GM23338 (cell line): ENCODE data around the gene CYB5B. TPM values are rescaled to one million over a fixed set of nuclear protein-coding genes. Genes with fewer than 3 reads are reported as not detected.

Source experiments
- ATAC-seq: fragments of 200-7000 bp; cut with Tn5 transposase; 3 replicates; pipeline ENCODE4 v1.9.1; 2020
- DNase-seq: peaks from one replicate; pipeline ENCODE4 v3.0.0-alpha.2; 2015; ENCODE audit warnings: low spot score
- H2AFZ ChIP-seq: fragments of 200-600 bp; sonication (generic); 2 replicates; pipeline ENCODE4 v1.8.0; 2016; ENCODE audit warnings: antibody characterized with exemption, mild to moderate bottlenecking, moderate library complexity
- H3F3A ChIP-seq: fragments of 200-600 bp; sonication (generic); replicated peaks from 2 replicates; pipeline ENCODE4 v1.8.0; 2017; ENCODE audit warnings: antibody characterized with exemption, mixed run types, low read depth
- H3K27ac ChIP-seq: fragments of 200-600 bp; sonication (generic); 2 replicates; pipeline ENCODE4 v1.6.1; 2016; ENCODE audit warnings: low read depth
- H3K27me3 ChIP-seq: fragments of 200-600 bp; sonication (generic); 2 replicates; pipeline ENCODE4 v1.8.0; 2016; ENCODE audit warnings: mild to moderate bottlenecking, mixed run types, moderate library complexity; ENCODE audit not compliant: insufficient read depth
- H3K36me3 ChIP-seq: fragments of 200-600 bp; sonication (generic); 2 replicates; pipeline ENCODE4 v1.8.0; 2016; ENCODE audit warnings: mild to moderate bottlenecking; ENCODE audit not compliant: insufficient read depth
- H3K4me1 ChIP-seq: fragments of 200-600 bp; sonication (generic); 2 replicates; pipeline ENCODE4 v1.8.0; 2016; ENCODE audit warnings: mild to moderate bottlenecking, moderate library complexity; ENCODE audit not compliant: insufficient read depth
- H3K4me2 ChIP-seq: fragments of 200-600 bp; sonication (generic); 2 replicates; pipeline ENCODE4 v1.7.1; 2017; ENCODE audit warnings: mixed run types
- H3K4me3 ChIP-seq: fragments of 200-600 bp; sonication (generic); 2 replicates; pipeline ENCODE4 v1.6.1; 2016; ENCODE audit warnings: mixed run types
- H3K79me2 ChIP-seq: fragments of 200-600 bp; sonication (generic); replicated peaks from 2 replicates; pipeline ENCODE4 v1.8.0; 2017; ENCODE audit warnings: mild to moderate bottlenecking; ENCODE audit not compliant: insufficient read depth
- H3K9me2 ChIP-seq: fragments of 200-600 bp; sonication (generic); 2 replicates; pipeline ENCODE4 v1.8.0; 2017; ENCODE audit not compliant: insufficient read depth
- H4K20me1 ChIP-seq: fragments of 200-600 bp; sonication (generic); replicated peaks from 2 replicates; pipeline ENCODE4 v1.8.0; 2017; ENCODE audit warnings: mild to moderate bottlenecking; ENCODE audit not compliant: insufficient read depth
- H3K27ac Mint-ChIP-seq: 2 replicates; pipeline ENCODE4 v1.8.0; 2020; ENCODE audit warnings: inconsistent platforms, mild to moderate bottlenecking, moderate library complexity, mixed read lengths
- H3K27me3 Mint-ChIP-seq: 3 replicates; pipeline ENCODE4 v1.8.0; 2022; ENCODE audit warnings: low read depth, mild to moderate bottlenecking, moderate library complexity, mixed read lengths, inconsistent platforms; ENCODE audit not compliant: insufficient read depth, poor library complexity
- H3K36me3 Mint-ChIP-seq: 3 replicates; pipeline ENCODE4 v1.8.0; 2021; ENCODE audit warnings: low read depth, mild to moderate bottlenecking, inconsistent platforms, moderate library complexity, mixed read lengths
- H3K4me1 Mint-ChIP-seq: 3 replicates; pipeline ENCODE4 v1.8.0; 2020; ENCODE audit warnings: mild to moderate bottlenecking, inconsistent platforms, mixed read lengths
- H3K4me3 Mint-ChIP-seq: 3 replicates; pipeline ENCODE4 v1.8.0; 2021; ENCODE audit warnings: moderate library complexity, mild to moderate bottlenecking, inconsistent platforms, mixed read lengths
- H3K9me3 Mint-ChIP-seq: 3 replicates; pipeline ENCODE4 v1.8.0; 2020; ENCODE audit warnings: moderate library complexity, mild to moderate bottlenecking, inconsistent platforms, mixed read lengths
- CREB1 ChIP-seq: fragments of 250-450 bp; sonication (Bioruptor Pico); IDR thresholded peaks from 2 replicates; pipeline ENCODE4 v1.5.0; 2020; ENCODE audit warnings: low read depth, mild to moderate bottlenecking, moderate library complexity
- ETS1 ChIP-seq: IDR thresholded peaks from 2 replicates; pipeline ENCODE4 v1.6.1; 2016; ENCODE audit warnings: antibody characterized with exemption
- EZH2 ChIP-seq: fragments of 200-600 bp; sonication (generic); IDR thresholded peaks from one replicate; pipeline ENCODE4 v1.8.0; 2017; ENCODE audit warnings: antibody characterized with exemption, mild to moderate bottlenecking, low read depth; ENCODE audit not compliant: unreplicated experiment
- EZH2phosphoT487 ChIP-seq: fragments of 200-600 bp; sonication (generic); IDR thresholded peaks from one replicate; pipeline ENCODE4 v1.8.1; 2018; ENCODE audit warnings: antibody characterized with exemption; ENCODE audit not compliant: unreplicated experiment
- JUNB ChIP-seq: IDR thresholded peaks from one replicate; pipeline ENCODE4 v1.6.1; 2016; ENCODE audit warnings: antibody characterized with exemption; ENCODE audit not compliant: unreplicated experiment
- NANOG ChIP-seq: IDR thresholded peaks from 2 replicates; pipeline ENCODE4 v1.6.1; 2016; ENCODE audit warnings: antibody characterized with exemption, borderline replicate concordance
- REST ChIP-seq: IDR thresholded peaks from one replicate; pipeline ENCODE4 v1.6.1; 2018; ENCODE audit warnings: antibody characterized with exemption; ENCODE audit not compliant: unreplicated experiment
- STAT1 ChIP-seq: IDR thresholded peaks from one replicate; pipeline ENCODE4 v1.6.1; 2016; ENCODE audit warnings: antibody characterized with exemption; ENCODE audit not compliant: unreplicated experiment
- ZNF114 ChIP-seq: fragments of 250-450 bp; sonication (Bioruptor Pico); IDR thresholded peaks from 2 replicates; pipeline ENCODE4 v1.5.0; 2020; ENCODE audit warnings: mild to moderate bottlenecking, moderate library complexity
- ZNF331 ChIP-seq: fragments of 250-450 bp; sonication (Bioruptor Pico); IDR thresholded peaks from 2 replicates; pipeline ENCODE4 v1.5.0; 2020; ENCODE audit warnings: low read depth, mild to moderate bottlenecking, moderate library complexity
- polyA plus RNA-seq: library from polyadenylated mRNA; unstranded; fragments of >200 nt; fragmentation: Nextera tagmentation; extraction: Ambion mirVana; gene quantifications from 2 replicates; pipeline ENCODE4 v1.2.1, GENCODE V29; 2016
- total RNA-seq: library from RNA; depleted of rRNA; stranded (reverse); fragments of >200 nt; shearing (Covaris generic); gene quantifications from 2 replicates; pipeline ENCODE4 v1.2.3, GENCODE V29; 2014
- TF ChIP-seq, protein P1 (sequence below), 2 experiments: fragments of 200-600 bp in 1 of 2; sonication (generic) in 1 of 2; conservative IDR thresholded peaks; 2 replicates each; pipeline versions ENCODE4 v1.5.1 to v1.6.1; 2016 to 2017; ENCODE audit warnings: antibody characterized with exemption in 2 of 2, low read depth in 2 of 2, mild to moderate bottlenecking in 2 of 2, moderate library complexity in 1 of 2

The CYB5B gene
- total and polyA plus RNA-seq, 2 experiments from 2014 or later = 72.0 to 110 TPM

DNA sequence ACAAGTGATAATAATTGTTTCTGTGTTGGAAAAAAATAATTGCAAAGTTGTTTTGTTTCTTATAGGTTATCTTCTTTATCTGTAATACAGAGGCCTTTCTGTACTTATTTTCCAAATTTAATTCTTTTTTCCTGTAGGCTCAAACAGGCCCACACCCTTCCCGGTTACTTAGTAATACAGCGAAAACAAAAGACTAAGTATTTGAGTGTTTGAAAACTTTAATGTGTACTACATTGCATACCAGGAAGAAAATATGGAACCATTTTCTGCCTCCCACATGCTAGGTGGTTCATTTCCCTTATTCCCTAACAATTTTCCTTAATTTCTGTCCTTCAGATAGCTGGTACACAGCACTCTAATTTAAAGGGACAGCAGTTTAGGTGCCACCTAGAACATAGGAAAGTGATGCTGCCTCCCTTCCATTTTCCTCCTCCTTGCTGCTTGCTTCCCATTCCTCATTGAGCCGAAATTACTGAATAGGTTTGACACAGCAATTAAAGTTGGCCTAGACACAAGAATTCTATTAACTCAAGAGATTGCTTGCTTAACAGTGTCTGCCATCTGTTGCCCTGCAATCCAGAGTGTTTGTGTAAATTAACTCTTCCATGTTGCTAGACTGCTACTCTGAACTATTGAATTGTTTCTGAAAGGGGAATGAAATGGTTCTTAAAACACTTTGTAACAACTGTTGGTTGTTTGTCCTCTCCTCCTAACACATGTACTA, 24.2 kb downstream of the CYB5B start:
- H2AFZ ChIP-seq = no peak overlapping the region
- H3K4me3 ChIP-seq = no peak overlapping the region
- H3K79me2 ChIP-seq = peaks cover 32% of the 10 kb centered on the region
- peaks cover 10% of the 10 kb centered on the region; the same call in 1 of the 2 replicates for H3K36me3 ChIP-seq
- H4K20me1 ChIP-seq = peaks cover 3% of the 10 kb centered on the region; the same call in 1 of the 2 replicates
- H3K27ac ChIP-seq = no peak overlapping the region
- H3K27ac Mint-ChIP-seq = no peak overlapping the region
- no peaks in the 10 kb centered on the region for H3K9me3 Mint-ChIP-seq
- peaks cover 23% of the 10 kb centered on the region; the same call in 2 of the 3 replicates for H3K36me3 Mint-ChIP-seq
- H3K4me3 Mint-ChIP-seq = no peak overlapping the region
- no peak for TF ChIP-seq ZNF114 (CRISPR knock-in tag)
- no peak for TF ChIP-seq STAT1
- TF ChIP-seq REST = no peak
- no peak for TF ChIP-seq EZH2
- TF ChIP-seq, protein P1, sequence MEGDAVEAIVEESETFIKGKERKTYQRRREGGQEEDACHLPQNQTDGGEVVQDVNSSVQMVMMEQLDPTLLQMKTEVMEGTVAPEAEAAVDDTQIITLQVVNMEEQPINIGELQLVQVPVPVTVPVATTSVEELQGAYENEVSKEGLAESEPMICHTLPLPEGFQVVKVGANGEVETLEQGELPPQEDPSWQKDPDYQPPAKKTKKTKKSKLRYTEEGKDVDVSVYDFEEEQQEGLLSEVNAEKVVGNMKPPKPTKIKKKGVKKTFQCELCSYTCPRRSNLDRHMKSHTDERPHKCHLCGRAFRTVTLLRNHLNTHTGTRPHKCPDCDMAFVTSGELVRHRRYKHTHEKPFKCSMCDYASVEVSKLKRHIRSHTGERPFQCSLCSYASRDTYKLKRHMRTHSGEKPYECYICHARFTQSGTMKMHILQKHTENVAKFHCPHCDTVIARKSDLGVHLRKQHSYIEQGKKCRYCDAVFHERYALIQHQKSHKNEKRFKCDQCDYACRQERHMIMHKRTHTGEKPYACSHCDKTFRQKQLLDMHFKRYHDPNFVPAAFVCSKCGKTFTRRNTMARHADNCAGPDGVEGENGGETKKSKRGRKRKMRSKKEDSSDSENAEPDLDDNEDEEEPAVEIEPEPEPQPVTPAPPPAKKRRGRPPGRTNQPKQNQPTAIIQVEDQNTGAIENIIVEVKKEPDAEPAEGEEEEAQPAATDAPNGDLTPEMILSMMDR (conservative IDR thresholded peaks at IDR 0.05; ENCODE audit: low read depth in 2 of 2) = no peak
- TF ChIP-seq NANOG = no peak
- no peak for TF ChIP-seq ZNF331 (CRISPR knock-in tag)
- H3K4me1 Mint-ChIP-seq = no peaks in the 10 kb centered on the region
- no peaks in the 10 kb centered on the region for H3K27me3 Mint-ChIP-seq
- H3K4me2 ChIP-seq = no peak overlapping the region
- no peaks in the 10 kb centered on the region for H3K9me2 ChIP-seq
- ATAC-seq = no peak
- no peaks in the 10 kb centered on the region for H3K27me3 ChIP-seq
- no peaks in the 10 kb centered on the region for H3F3A ChIP-seq
- H3K4me1 ChIP-seq = no peaks in the 10 kb centered on the region
- no peak for DNase-seq

GRCh38 chr16:69451166-69451565, 26.7 kb downstream of the CYB5B start:
- no peak overlapping the region for H3K27ac Mint-ChIP-seq
- Histone ChIP-seq H3K27me3 (no peaks in the 10 kb centered on the region), H3K27ac (no peak overlapping the region), H3K36me3 (peaks cover 10% of the 10 kb centered on the region; the same call in 1 of the 2 replicates), H3K4me3 (no peak overlapping the region), H3K4me1 (no peaks in the 10 kb centered on the region), H3K79me2 (peaks cover 9% of the 10 kb centered on the region; the same call in 1 of the 2 replicates), H4K20me1 (peaks cover 3% of the 10 kb centered on the region; the same call in 1 of the 2 replicates), H3K9me2 (no peaks in the 10 kb centered on the region), H3K4me2 (no peak overlapping the region), H3F3A (no peaks in the 10 kb centered on the region), H2AFZ (no peak overlapping the region)
- H3K4me3 Mint-ChIP-seq = no peak overlapping the region
- DNase-seq = no peak
- H3K36me3 Mint-ChIP-seq = peaks cover 31% of the 10 kb centered on the region; the same call in 2 of the 3 replicates
- no peaks in the 10 kb centered on the region for H3K9me3 Mint-ChIP-seq
- peaks cover 5% of the 10 kb centered on the region for H3K27me3 Mint-ChIP-seq
- ATAC-seq = no peak
- H3K4me1 Mint-ChIP-seq = no peaks in the 10 kb centered on the region
- TF ChIP-seq CREB1 (CRISPR knock-in tag) = no peak
- TF ChIP-seq EZH2phosphoT487 = no peak
- no peak for TF ChIP-seq JUNB
- TF ChIP-seq, protein P1 (conservative IDR thresholded peaks at IDR 0.05; ENCODE audit: low read depth in 2 of 2) = no peak
- TF ChIP-seq ETS1 = no peak
